ENCODE results near the gene PGBD5.

The PGBD5 gene

GRCh38 chr1:230441183-230442029 lies 15.3 kb upstream of the PGBD5 start:
- peaks cover 23% of the 10 kb centered on the region for H3K9me3 ChIP-seq (ENCODE audit: severe bottlenecking)
- no peak overlapping the region for H3K27ac ChIP-seq
- H3K27me3 ChIP-seq (ENCODE audit: insufficient read depth, low read depth, severe bottlenecking): no peaks in the 10 kb centered on the region
- TF ChIP-seq CTCF (IDR thresholded peaks at IDR 0.05; ENCODE audit: low read depth, low read length): peak; percentile 34
- H3K36me3 ChIP-seq: no peaks in the 10 kb centered on the region
- DNase-seq: no peak
- H3K4me3 ChIP-seq (ENCODE audit: low read depth, low read length): no peak overlapping the region

GRCh38 chr1:230435108-230435507 lies 9.0 kb upstream of the PGBD5 start:
- Histone ChIP-seq H3K27me3 (ENCODE audit: insufficient read depth, low read depth, severe bottlenecking) (no peaks in the 10 kb centered on the region), H3K4me3 (ENCODE audit: low read depth, low read length) (no peak overlapping the region), H3K9me3 (ENCODE audit: severe bottlenecking) (peaks cover 17% of the 10 kb centered on the region), H3K27ac (no peak overlapping the region), H3K36me3 (no peaks in the 10 kb centered on the region)
- no peak for DNase-seq
- TF ChIP-seq CTCF (IDR thresholded peaks at IDR 0.05; ENCODE audit: low read depth, low read length): no peak

- H3K4me3 ChIP-seq (ENCODE audit: low read depth, low read length): no peak overlapping the region
- no peak for DNase-seq
- H3K9me3 ChIP-seq (ENCODE audit: severe bottlenecking): no peaks in the 10 kb centered on the region
- H3K27ac ChIP-seq: no peak overlapping the region
- no peak for TF ChIP-seq CTCF (IDR thresholded peaks at IDR 0.05; ENCODE audit: low read depth, low read length)
- no peaks in the 10 kb centered on the region for H3K36me3 ChIP-seq
- H3K27me3 ChIP-seq (ENCODE audit: insufficient read depth, low read depth, severe bottlenecking): peaks cover 5% of the 10 kb centered on the region
Observed at GRCh38 chr1:230431527-230431926, 5.4 kb upstream of the PGBD5 start.

- Histone ChIP-seq H3K4me3 (ENCODE audit: low read depth, low read length) (no peak overlapping the region), H3K36me3 (no peaks in the 10 kb centered on the region), H3K27ac (no peak overlapping the region), H3K9me3 (ENCODE audit: severe bottlenecking) (no peaks in the 10 kb centered on the region), H3K27me3 (ENCODE audit: insufficient read depth, low read depth, severe bottlenecking) (peaks cover 5% of the 10 kb centered on the region)
- no peak for DNase-seq
- no peak for TF ChIP-seq CTCF (IDR thresholded peaks at IDR 0.05; ENCODE audit: low read depth, low read length)
Observed at GRCh38 chr1:230430499-230430898, 4.4 kb upstream of the PGBD5 start.

- Histone ChIP-seq H3K27ac (no peak overlapping the region), H3K27me3 (ENCODE audit: insufficient read depth, low read depth, severe bottlenecking) (peaks cover 10% of the 10 kb centered on the region), H3K36me3 (no peaks in the 10 kb centered on the region), H3K9me3 (ENCODE audit: severe bottlenecking) (no peaks in the 10 kb centered on the region), H3K4me3 (ENCODE audit: low read depth, low read length) (no peak overlapping the region)
- DNase-seq: no peak
- TF ChIP-seq CTCF (IDR thresholded peaks at IDR 0.05; ENCODE audit: low read depth, low read length): no peak
Observed at GRCh38 chr1:230429067-230429735, 3.1 kb upstream of the PGBD5 start.
